Right ventricle myocardium superior (tissue), 1 donor: ENCODE results near the gene GNB1L. TPM values are rescaled to one million over a fixed set of nuclear protein-coding genes. Genes with fewer than 3 reads are reported as not detected.

Source experiments
- ATAC-seq: fragments of 200-7000 bp; cut with Tn5 transposase; one replicate; pipeline ENCODE4 v1.9.1; 2020; ENCODE audit warnings: mild to moderate bottlenecking; ENCODE audit not compliant: poor library complexity
- DNase-seq: peaks from one replicate; pipeline ENCODE4 v3.0.0-alpha.2; 2020
- intact Hi-C: fragments of 100-400 bp; cut with DNase I; formaldehyde crosslinking; loops from one replicate; pipeline ENCODE4 v1.11.2; 2022
- total RNA-seq: library from RNA; stranded (reverse); fragmentation: NEBNext Ultra II Directional; extraction: Animal tissue kit (Norgen Biotek cat#: 25700); gene quantifications from one replicate; pipeline ENCODE4 v1.2.1, GENCODE V29; 2021
- donor health status: DM: no; HTN: yes; CAD: no; lungs with severe emphysema.

GNB1L gene
- total RNA-seq, 1 donor from 2014 or later = 2.5 TPM

GRCh38 chr22:19743651-19744050, 111.0 kb downstream of the GNB1L start:
- DNase-seq (no peak), ATAC-seq (no peak)
- intact Hi-C loops = no loop called here

- DNase-seq (no peak), ATAC-seq (no peak)
- intact Hi-C loops = no loop called here
Observed at GRCh38 chr22:19743081-19743480, 111.6 kb downstream of the GNB1L start.

DNA sequence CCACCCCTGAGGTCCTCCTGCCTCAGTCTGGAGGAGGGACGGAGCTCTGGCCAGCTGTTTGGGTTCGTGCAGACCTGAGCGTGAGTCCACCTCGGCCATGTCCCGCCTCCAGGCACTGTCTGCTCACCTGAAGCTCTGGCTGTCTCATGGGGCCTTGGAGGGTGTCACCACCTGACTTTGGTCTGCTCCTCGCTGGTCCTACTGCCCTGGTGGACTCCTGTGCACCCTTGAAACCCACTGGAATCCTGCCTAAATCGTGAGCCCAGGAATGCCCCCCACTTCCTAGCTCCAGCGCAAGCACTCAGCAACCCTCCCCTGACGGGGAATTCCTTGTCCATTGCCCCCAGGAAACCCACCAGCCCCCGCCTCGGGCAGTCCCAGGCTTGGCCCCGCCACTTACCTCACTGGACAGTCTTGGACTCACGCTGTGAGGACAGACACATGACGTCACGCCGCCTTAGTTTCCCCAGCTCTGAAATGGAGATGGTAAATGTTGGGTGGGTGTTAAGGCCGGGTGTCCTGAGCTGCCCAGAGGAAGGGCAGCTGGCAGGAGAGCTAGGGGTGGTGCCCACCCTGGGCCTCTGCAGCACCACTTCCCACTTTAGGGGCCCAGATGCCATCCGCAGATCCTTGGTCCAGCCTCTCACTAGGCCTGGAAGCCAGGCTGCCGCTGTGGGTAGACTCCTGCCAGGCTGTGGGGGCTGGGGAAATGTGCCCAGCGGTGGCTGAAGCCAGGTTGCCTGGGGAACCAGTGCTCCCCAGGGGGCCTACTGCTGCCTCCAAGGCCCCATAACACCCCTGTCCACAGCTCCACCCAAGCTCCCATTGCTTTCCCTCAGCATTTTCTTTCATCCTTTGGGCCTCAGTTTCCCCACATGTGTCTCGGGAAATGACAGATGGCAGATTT, 112.3 kb downstream of the GNB1L start:
- ATAC-seq = no peak
- DNase-seq = no peak
- intact Hi-C loops = no loop called here

DNA sequence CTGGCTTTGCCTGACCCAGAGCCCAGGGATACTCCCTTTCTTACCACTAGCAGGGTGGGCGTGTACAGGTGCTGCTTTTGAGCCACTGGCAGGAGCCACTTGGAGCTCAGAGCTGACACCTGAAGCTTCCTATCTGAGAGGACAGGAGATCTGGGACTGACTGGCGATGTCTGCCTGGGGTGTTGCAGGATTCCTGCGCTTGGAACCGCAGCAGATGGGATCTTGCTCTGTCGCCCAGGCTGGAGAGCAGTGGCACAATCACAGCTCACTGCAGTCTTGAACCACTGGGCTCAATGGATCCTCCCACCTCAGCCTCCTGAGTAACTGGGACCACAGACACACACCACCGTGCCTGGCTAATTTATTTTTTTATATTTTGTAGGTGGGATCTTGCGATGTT, 113.6 kb downstream of the GNB1L start:
- intact Hi-C loops = no loop called here
- no peak for ATAC-seq

DNA sequence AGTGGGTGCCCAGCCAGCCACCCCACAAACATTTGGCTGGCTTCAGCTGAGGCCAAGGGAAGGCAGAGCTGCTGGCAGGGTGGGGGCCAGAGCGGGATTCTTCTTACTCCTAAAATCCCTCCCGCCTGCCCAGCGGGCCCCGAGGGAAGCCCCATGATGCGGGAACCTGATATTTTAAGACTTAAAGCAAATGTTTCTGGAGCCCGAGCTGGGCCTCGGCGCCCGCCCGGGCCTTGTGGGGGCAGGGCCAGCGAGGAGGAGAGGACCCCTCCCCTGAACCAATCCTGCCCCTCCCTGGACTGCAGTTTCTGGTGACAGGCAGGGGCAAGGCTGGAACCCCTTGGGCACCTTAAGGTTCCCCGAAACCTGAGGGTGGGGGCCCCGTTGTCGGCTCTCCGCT, 114.1 kb downstream of the GNB1L start:
- no peak for DNase-seq
- ATAC-seq = no peak
- intact Hi-C loops = no loop called here

More for the DNA sequence above, 113.6 kb downstream of the GNB1L start:
- no peak for DNase-seq

GRCh38 chr22:19739911-19740449, 114.7 kb downstream of the GNB1L start:
- intact Hi-C loops = no loop called here
- no peak for DNase-seq
- ATAC-seq = no peak

DNA sequence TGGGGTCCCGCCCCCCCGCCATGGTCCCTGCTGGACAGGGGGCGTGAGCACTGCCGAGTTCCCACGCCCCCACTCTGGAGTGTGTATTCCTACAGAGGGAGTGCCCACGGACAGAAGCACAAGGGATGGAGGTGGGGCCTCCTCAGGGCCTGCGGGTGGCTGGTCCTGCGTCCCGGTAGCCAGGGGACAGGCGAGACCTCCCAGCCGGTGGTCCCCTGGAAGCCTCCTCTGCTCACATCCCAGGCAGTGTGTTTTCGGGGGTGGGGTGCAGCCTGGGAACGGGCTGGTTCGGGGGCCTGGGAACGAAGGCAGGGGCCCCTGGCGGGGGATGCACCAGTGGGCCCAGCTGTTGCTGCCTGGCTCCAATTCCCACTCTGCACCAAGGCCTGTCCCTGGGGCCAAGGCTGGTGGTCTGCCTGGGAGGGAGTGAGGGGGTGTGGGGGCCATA, 115.2 kb downstream of the GNB1L start:
- no peak for DNase-seq
- intact Hi-C loops = no loop called here
- no peak for ATAC-seq

GRCh38 chr22:19738664-19739447, 115.8 kb downstream of the GNB1L start:
- intact Hi-C loops = no loop called here
- ATAC-seq (no peak), DNase-seq (no peak)

GRCh38 chr22:19737846-19738663, 116.6 kb downstream of the GNB1L start:
- intact Hi-C loops = no loop called here
- DNase-seq (no peak), ATAC-seq (no peak)

DNA sequence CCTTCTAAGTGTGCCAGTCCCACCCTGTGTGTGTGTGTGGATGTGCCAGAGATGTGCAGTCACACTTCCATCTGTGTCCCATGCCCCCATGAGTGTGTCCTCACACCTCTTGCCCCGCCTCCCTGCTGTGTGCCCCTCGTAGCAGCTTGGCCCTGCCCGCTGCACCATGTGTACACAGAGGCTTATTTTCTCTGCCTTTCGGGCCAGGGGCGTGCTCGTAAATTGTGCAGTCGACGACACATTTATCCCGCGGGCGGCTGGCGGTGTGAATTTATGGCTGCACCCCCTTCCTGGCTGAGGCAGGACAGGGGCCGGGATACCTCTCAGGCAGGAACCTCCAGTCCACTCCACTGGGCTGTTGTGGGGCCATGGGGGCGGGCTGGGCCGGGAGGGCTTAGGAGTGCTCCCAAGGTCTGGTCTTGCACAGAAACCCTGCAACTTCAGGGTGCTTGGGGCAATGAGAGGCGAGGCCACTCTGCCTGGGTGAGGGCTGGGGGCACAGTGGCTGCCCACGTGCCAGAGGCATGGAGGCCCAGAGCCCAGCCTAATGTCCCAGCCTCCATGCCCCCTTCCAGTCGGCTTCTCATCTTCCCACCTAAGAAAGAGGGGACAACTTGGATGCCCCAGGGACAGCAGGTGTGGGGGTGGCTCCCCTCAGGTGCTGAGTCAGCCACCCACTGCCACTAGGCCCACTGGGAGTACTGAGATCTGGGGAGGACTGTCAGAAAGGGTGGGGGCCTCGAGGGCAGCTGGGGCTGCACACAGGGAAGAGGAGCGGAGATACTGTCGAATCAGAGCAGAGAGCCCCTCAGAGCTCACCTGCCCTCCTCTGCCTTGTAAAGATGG, 118.8 kb downstream of the GNB1L start:
- no peak for ATAC-seq
- no peak for DNase-seq
- intact Hi-C loops = no loop called here

DNA sequence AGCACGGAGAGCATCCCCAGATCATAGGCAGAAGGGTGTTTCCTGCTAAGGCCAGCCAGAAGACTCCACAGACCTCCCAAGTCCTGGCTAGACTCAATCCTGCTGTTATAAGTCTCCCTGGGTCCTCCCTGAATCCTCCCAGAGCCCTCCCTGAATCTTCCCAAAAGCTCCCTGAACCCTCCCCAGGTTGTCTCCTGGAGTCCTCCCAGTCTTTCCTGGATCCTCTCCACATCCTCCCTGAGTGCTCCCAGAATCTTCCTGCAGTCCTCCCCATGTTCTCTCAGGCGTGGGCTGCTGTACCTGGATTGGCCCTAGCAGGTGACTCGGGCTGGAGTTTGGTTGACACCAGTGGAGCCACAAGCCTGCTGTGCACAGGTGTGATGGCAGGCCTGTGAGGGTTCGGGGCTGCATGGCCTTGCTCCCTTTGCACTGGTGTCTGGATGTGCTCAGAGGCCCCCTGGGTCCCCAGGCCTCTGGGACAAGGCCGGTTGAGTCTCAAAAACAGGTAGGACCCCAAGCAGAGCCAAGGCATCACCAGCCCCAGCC, 119.8 kb downstream of the GNB1L start:
- intact Hi-C loops = no loop called here
- DNase-seq = no peak
- ATAC-seq = no peak

DNA sequence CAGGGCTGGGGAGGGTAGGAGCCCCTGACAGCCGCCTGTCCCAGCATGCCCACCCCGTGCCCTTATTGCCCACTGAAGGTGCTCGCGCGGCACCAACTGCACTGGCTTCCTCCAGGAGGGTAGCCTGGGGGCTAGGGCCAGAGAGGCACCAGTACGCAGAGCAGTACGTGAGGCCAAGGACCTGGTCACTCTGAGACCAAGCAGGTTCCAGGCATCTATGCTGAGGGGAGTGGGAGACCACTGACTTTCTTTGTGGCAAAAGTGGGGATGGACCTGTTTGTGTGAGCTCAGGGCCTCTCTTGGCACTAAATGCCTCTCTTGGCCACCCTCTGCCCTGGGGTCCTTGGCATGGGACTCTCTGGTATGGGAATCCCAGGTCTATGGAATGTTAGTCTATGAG, 120.5 kb downstream of the GNB1L start:
- intact Hi-C loops = no loop called here
- ATAC-seq = no peak

GRCh38 chr22:19733755-19734154, 120.9 kb downstream of the GNB1L start:
- intact Hi-C loops = no loop called here
- ATAC-seq = no peak
- DNase-seq = no peak

More for the DNA sequence above, 120.5 kb downstream of the GNB1L start:
- DNase-seq = no peak

Other genes starting within 250 kb of the GNB1L start
- gene SEPTIN5, start 140.4 kb downstream of the GNB1L start, total RNA-seq = 123 TPM
- not detected for gene GP1BB, start 131.3 kb downstream of the GNB1L start, total RNA-seq
- gene TBX1, start 94.1 kb downstream of the GNB1L start, total RNA-seq = 3.2 TPM
- gene RTL10, start within 50 bp of the GNB1L start, total RNA-seq = 6.2 TPM
- gene COMT, start 86.9 kb upstream of the GNB1L start, total RNA-seq = 75.3 TPM
- gene TXNRD2, start 86.9 kb upstream of the GNB1L start, total RNA-seq = 40.4 TPM
- 31.4 TPM for gene ARVCF, start 161.9 kb upstream of the GNB1L start, total RNA-seq
- 62.3 TPM for gene TANGO2, start 166.2 kb upstream of the GNB1L start, total RNA-seq
- gene DGCR8, start 225.4 kb upstream of the GNB1L start, total RNA-seq = 15.4 TPM